ENCODE results near the gene TULP1.
"Not testable (repeated sequence)": the region's sequence is repeated elsewhere in the genome, so short reads cannot be mapped to it uniquely, and the experiment has no call there.

The TULP1 gene

GRCh38 chr6:35532126-35532525 is 19.4 kb upstream of the TULP1 start:
- no peak for DNase-seq (ENCODE audit: low read depth, low spot score)
- H3K36me3 ChIP-seq (ENCODE audit: insufficient read depth, low read length) = no peaks in the 10 kb centered on the region
- no peak overlapping the region for H3K27ac ChIP-seq
- H3K4me3 ChIP-seq = no peak overlapping the region
- no peaks in the 10 kb centered on the region for H3K9me3 ChIP-seq (ENCODE audit: low read depth, low read length)
- TF ChIP-seq FOXP2 (optimal IDR thresholded peaks at IDR 0.05; ENCODE audit: control extremely low read depth, extremely low read length, insufficient read depth) (no peak), POLR2AphosphoS5 (IDR thresholded peaks at IDR 0.05; ENCODE audit: borderline replicate concordance, low read depth, low read length) (no peak), EZH2 (IDR thresholded peaks at IDR 0.05) (no peak)
- H3K9ac ChIP-seq (ENCODE audit: insufficient read length) = no peak overlapping the region

- no peak overlapping the region for H3K9ac ChIP-seq (ENCODE audit: insufficient read length)
- no peaks in the 10 kb centered on the region for H3K36me3 ChIP-seq (ENCODE audit: insufficient read depth, low read length)
- no peak overlapping the region for H3K27ac ChIP-seq
- no peak for DNase-seq (ENCODE audit: low read depth, low spot score)
- no peak overlapping the region for H3K4me3 ChIP-seq
- TF ChIP-seq EZH2 (IDR thresholded peaks at IDR 0.05) (no peak), POLR2AphosphoS5 (IDR thresholded peaks at IDR 0.05; ENCODE audit: borderline replicate concordance, low read depth, low read length) (no peak), FOXP2 (optimal IDR thresholded peaks at IDR 0.05; ENCODE audit: control extremely low read depth, extremely low read length, insufficient read depth) (no peak)
- no peaks in the 10 kb centered on the region for H3K9me3 ChIP-seq (ENCODE audit: low read depth, low read length)
These were observed 11.8 kb upstream of the TULP1 start for GRCh38 chr6:35524380-35525020.

- Histone ChIP-seq H3K9ac (ENCODE audit: insufficient read length) (no peak overlapping the region), H3K4me3 (no peak overlapping the region), H3K27ac (no peak overlapping the region), H3K9me3 (ENCODE audit: low read depth, low read length) (no peaks in the 10 kb centered on the region), H3K36me3 (ENCODE audit: insufficient read depth, low read length) (no peaks in the 10 kb centered on the region)
- TF ChIP-seq FOXP2 (optimal IDR thresholded peaks at IDR 0.05; ENCODE audit: control extremely low read depth, extremely low read length, insufficient read depth) (no peak), POLR2AphosphoS5 (IDR thresholded peaks at IDR 0.05; ENCODE audit: borderline replicate concordance, low read depth, low read length) (no peak), EZH2 (IDR thresholded peaks at IDR 0.05) (no peak)
- peak; percentile 1 for DNase-seq (ENCODE audit: low read depth, low spot score)
These were observed 10.3 kb upstream of the TULP1 start for GRCh38 chr6:35522660-35523658.

GRCh38 chr6:35522151-35522550 is 9.5 kb upstream of the TULP1 start:
- H3K9ac ChIP-seq (ENCODE audit: insufficient read length) = no peak overlapping the region
- TF ChIP-seq POLR2AphosphoS5 (IDR thresholded peaks at IDR 0.05; ENCODE audit: borderline replicate concordance, low read depth, low read length) (no peak), FOXP2 (optimal IDR thresholded peaks at IDR 0.05; ENCODE audit: control extremely low read depth, extremely low read length, insufficient read depth) (no peak), EZH2 (IDR thresholded peaks at IDR 0.05) (no peak)
- H3K4me3 ChIP-seq = no peak overlapping the region
- H3K9me3 ChIP-seq (ENCODE audit: low read depth, low read length) = no peaks in the 10 kb centered on the region
- H3K36me3 ChIP-seq (ENCODE audit: insufficient read depth, low read length) = no peaks in the 10 kb centered on the region
- no peak overlapping the region for H3K27ac ChIP-seq
- DNase-seq (ENCODE audit: low read depth, low spot score) = no peak

GRCh38 chr6:35521235-35521634 is 8.5 kb upstream of the TULP1 start:
- no peaks in the 10 kb centered on the region for H3K9me3 ChIP-seq (ENCODE audit: low read depth, low read length)
- DNase-seq (ENCODE audit: low read depth, low spot score) = no peak
- H3K36me3 ChIP-seq (ENCODE audit: insufficient read depth, low read length) = no peaks in the 10 kb centered on the region

GRCh38 chr6:35519313-35520015 is 6.8 kb upstream of the TULP1 start:
- no peak overlapping the region for H3K9ac ChIP-seq (ENCODE audit: insufficient read length)
- H3K9me3 ChIP-seq (ENCODE audit: low read depth, low read length) = no peaks in the 10 kb centered on the region
- H3K36me3 ChIP-seq (ENCODE audit: insufficient read depth, low read length) = no peaks in the 10 kb centered on the region
- no peak for DNase-seq (ENCODE audit: low read depth, low spot score)
- H3K4me3 ChIP-seq = no peak overlapping the region
- no peak for TF ChIP-seq POLR2AphosphoS5 (IDR thresholded peaks at IDR 0.05; ENCODE audit: borderline replicate concordance, low read depth, low read length)
- no peak for TF ChIP-seq FOXP2 (optimal IDR thresholded peaks at IDR 0.05; ENCODE audit: control extremely low read depth, extremely low read length, insufficient read depth)
- no peak for TF ChIP-seq EZH2 (IDR thresholded peaks at IDR 0.05)
- H3K27ac ChIP-seq = no peak overlapping the region

More at GRCh38 chr6:35521235-35521634, 8.5 kb upstream of the TULP1 start:
- Histone ChIP-seq H3K4me3 (no peak overlapping the region), H3K27ac (no peak overlapping the region), H3K9ac (ENCODE audit: insufficient read length) (no peak overlapping the region)
- no peak for TF ChIP-seq POLR2AphosphoS5 (IDR thresholded peaks at IDR 0.05; ENCODE audit: borderline replicate concordance, low read depth, low read length)
- no peak for TF ChIP-seq FOXP2 (optimal IDR thresholded peaks at IDR 0.05; ENCODE audit: control extremely low read depth, extremely low read length, insufficient read depth)
- TF ChIP-seq EZH2 (IDR thresholded peaks at IDR 0.05) = no peak

- no peaks in the 10 kb centered on the region for H3K9me3 ChIP-seq (ENCODE audit: low read depth, low read length)
These were observed 6.0 kb upstream of the TULP1 start for GRCh38 chr6:35518566-35519312.

GRCh38 chr6:35517978-35518377 is 5.3 kb upstream of the TULP1 start:
- not testable (repeated sequence) for DNase-seq (ENCODE audit: low read depth, low spot score); H3K4me3 ChIP-seq; H3K9me3 ChIP-seq (ENCODE audit: low read depth, low read length); H3K27ac ChIP-seq; H3K36me3 ChIP-seq (ENCODE audit: insufficient read depth, low read length); H3K9ac ChIP-seq (ENCODE audit: insufficient read length)

More at GRCh38 chr6:35518566-35519312, 6.0 kb upstream of the TULP1 start:
- H3K9ac ChIP-seq (ENCODE audit: insufficient read length) = no peak overlapping the region
- no peak overlapping the region for H3K27ac ChIP-seq
- DNase-seq (ENCODE audit: low read depth, low spot score) = no peak
- no peaks in the 10 kb centered on the region for H3K36me3 ChIP-seq (ENCODE audit: insufficient read depth, low read length)
- TF ChIP-seq FOXP2 (optimal IDR thresholded peaks at IDR 0.05; ENCODE audit: control extremely low read depth, extremely low read length, insufficient read depth) (no peak), POLR2AphosphoS5 (IDR thresholded peaks at IDR 0.05; ENCODE audit: borderline replicate concordance, low read depth, low read length) (no peak), EZH2 (IDR thresholded peaks at IDR 0.05) (no peak)
- H3K4me3 ChIP-seq = no peak overlapping the region

All from SK-N-MC (cell line).